Duodenal mucosa (tissue), 2 donors: ENCODE results near the gene ERICH4.

Experiments
- H3K27ac ChIP-seq: one replicate; pipeline ENCODE4 v1.7.0; 2013; ENCODE audit warnings: low read depth, low read length
- H3K27me3 ChIP-seq, 2 donors: one replicate each; pipeline ENCODE4 v1.7.0; 2013; ENCODE audit warnings: low read length in 2 of 2, control low read depth in 1 of 2; ENCODE audit not compliant: insufficient read depth in 2 of 2, control insufficient read depth in 1 of 2
- H3K36me3 ChIP-seq, 2 donors: one replicate each; pipeline ENCODE4 v1.7.0; 2013; ENCODE audit warnings: low read length in 2 of 2, control low read depth in 1 of 2; ENCODE audit not compliant: insufficient read depth in 2 of 2, control insufficient read depth in 1 of 2
- H3K4me1 ChIP-seq, 2 donors: one replicate each; pipeline ENCODE4 v1.7.0; 2013; ENCODE audit warnings: low read length in 2 of 2, control low read depth in 1 of 2; ENCODE audit not compliant: insufficient read depth in 2 of 2, control insufficient read depth in 1 of 2
- H3K4me3 ChIP-seq, 2 donors: one replicate each; pipeline ENCODE4 v1.7.0; 2013; ENCODE audit warnings: low read length in 2 of 2, low read depth in 1 of 2
- H3K9ac ChIP-seq, 2 donors: one replicate each; pipeline ENCODE4 v1.7.0; 2013; ENCODE audit warnings: low read length in 2 of 2, low read depth in 1 of 2
- H3K9me3 ChIP-seq, 2 donors: one replicate each; pipeline ENCODE4 v1.7.0; 2013; ENCODE audit warnings: low read length in 2 of 2, control low read depth in 1 of 2; ENCODE audit not compliant: control insufficient read depth in 1 of 2

Gene ERICH4

GRCh38 chr19:41425174-41426115 is 17.5 kb upstream of the ERICH4 start:
- Histone ChIP-seq H3K9ac (peak overlapping the region; percentile 92 to 97), H3K27ac (peak overlapping the region; percentile 55), H3K36me3 (peaks cover 26 to 30% of the 10 kb centered on the region in 2 donors), H3K27me3 (no peaks in the 10 kb centered on the region), H3K9me3 (no peaks in the 10 kb centered on the region), H3K4me3 (peak overlapping the region; percentile 76 to 82), H3K4me1 (peaks cover 62 to 69% of the 10 kb centered on the region in 2 donors)

- H3K27me3 ChIP-seq: no peaks in the 10 kb centered on the region
- peak overlapping the region; percentile 92 to 97 for H3K9ac ChIP-seq
- H3K9me3 ChIP-seq: no peaks in the 10 kb centered on the region
- peak overlapping the region; percentile 55 for H3K27ac ChIP-seq
- H3K4me3 ChIP-seq: peak overlapping the region; percentile 76 to 82
- peaks cover 54 to 60% of the 10 kb centered on the region in 2 donors for H3K4me1 ChIP-seq
- peaks cover 25 to 31% of the 10 kb centered on the region in 2 donors for H3K36me3 ChIP-seq
These were observed 16.7 kb upstream of the ERICH4 start for GRCh38 chr19:41426116-41426841.

- Histone ChIP-seq H3K27me3 (no peaks in the 10 kb centered on the region), H3K36me3 (peaks cover 21 to 33% of the 10 kb centered on the region in 2 donors), H3K9me3 (no peaks in the 10 kb centered on the region), H3K9ac (peak within 1 kb of the TSS; percentile 92 to 97), H3K4me3 (peak within 1 kb of the TSS; percentile 76 to 82), H3K27ac (peak within 1 kb of the TSS; percentile 92), H3K4me1 (peaks cover 52 to 58% of the 10 kb centered on the region in 2 donors)
These were observed 15.9 kb upstream of the ERICH4 start, which contains the start of gene B3GNT8 for GRCh38 chr19:41426952-41427646. Gene B3GNT8 (minus strand): TSS chr19:41427374. CDS start chr19:41426778, 596 bp downstream.

- H3K36me3 ChIP-seq: peaks cover 15 to 33% of the 10 kb centered on the region in 2 donors
- peaks cover 46 to 56% of the 10 kb centered on the region in 2 donors for H3K4me1 ChIP-seq
- H3K4me3 ChIP-seq: peak overlapping the region; percentile 76
- no peaks in the 10 kb centered on the region for H3K27me3 ChIP-seq
- peak overlapping the region; percentile 92 for H3K27ac ChIP-seq
- no peaks in the 10 kb centered on the region for H3K9me3 ChIP-seq
- H3K9ac ChIP-seq: peak overlapping the region; percentile 88 to 97
These were observed 15.1 kb upstream of the ERICH4 start for GRCh38 chr19:41427647-41428480.

GRCh38 chr19:41428481-41428859 is 14.5 kb upstream of the ERICH4 start:
- peaks cover 43 to 56% of the 10 kb centered on the region in 2 donors for H3K4me1 ChIP-seq
- no peaks in the 10 kb centered on the region for H3K9me3 ChIP-seq
- H3K27me3 ChIP-seq: no peaks in the 10 kb centered on the region
- H3K27ac ChIP-seq: peak overlapping the region; percentile 11
- H3K4me3 ChIP-seq: peak overlapping the region; percentile 76
- peaks cover 17 to 35% of the 10 kb centered on the region in 2 donors for H3K36me3 ChIP-seq
- H3K9ac ChIP-seq: peak overlapping the region; percentile 88 to 97

- H3K4me1 ChIP-seq: peaks cover 24 to 45% of the 10 kb centered on the region in 2 donors
- peaks cover 9 to 26% of the 10 kb centered on the region in 2 donors for H3K36me3 ChIP-seq
- no peak overlapping the region for H3K4me3 ChIP-seq
- no peak overlapping the region for H3K27ac ChIP-seq
- H3K9me3 ChIP-seq: no peaks in the 10 kb centered on the region
- H3K27me3 ChIP-seq: no peaks in the 10 kb centered on the region
- H3K9ac ChIP-seq: no peak overlapping the region
These were observed 12.0 kb upstream of the ERICH4 start for GRCh38 chr19:41430922-41431321.

GRCh38 chr19:41431426-41432386 is 11.2 kb upstream of the ERICH4 start:
- Histone ChIP-seq H3K4me1 (peaks cover 22 to 37% of the 10 kb centered on the region in 2 donors), H3K36me3 (peaks cover 9 to 26% of the 10 kb centered on the region in 2 donors), H3K9ac (no peak overlapping the region), H3K9me3 (no peaks in the 10 kb centered on the region), H3K4me3 (no peak overlapping the region), H3K27ac (no peak overlapping the region), H3K27me3 (no peaks in the 10 kb centered on the region)

- Histone ChIP-seq H3K4me1 (peaks cover 21 to 43% of the 10 kb centered on the region in 2 donors), H3K36me3 (peaks cover 9 to 32% of the 10 kb centered on the region in 2 donors), H3K27ac (no peak overlapping the region), H3K9me3 (no peaks in the 10 kb centered on the region), H3K27me3 (no peaks in the 10 kb centered on the region), H3K4me3 (no peak overlapping the region), H3K9ac (no peak overlapping the region)
These were observed 9.8 kb upstream of the ERICH4 start for GRCh38 chr19:41433171-41433570.
